Measurements from ENCODE around the gene ANKRD42. TPM values are rescaled to one million over a fixed set of nuclear protein-coding genes. Genes with fewer than 3 reads are reported as not detected.
A peak's percentile ranks its signal among the peaks of the same experiment; 100 is the strongest.

Gene ANKRD42
- total and polyA plus RNA-seq, 9 of the 15 experiments (the other 6 are each of a cell fraction or from before 2014, with no cell fraction given): 2.8 to 9.1 (median 6.1) TPM

DNA sequence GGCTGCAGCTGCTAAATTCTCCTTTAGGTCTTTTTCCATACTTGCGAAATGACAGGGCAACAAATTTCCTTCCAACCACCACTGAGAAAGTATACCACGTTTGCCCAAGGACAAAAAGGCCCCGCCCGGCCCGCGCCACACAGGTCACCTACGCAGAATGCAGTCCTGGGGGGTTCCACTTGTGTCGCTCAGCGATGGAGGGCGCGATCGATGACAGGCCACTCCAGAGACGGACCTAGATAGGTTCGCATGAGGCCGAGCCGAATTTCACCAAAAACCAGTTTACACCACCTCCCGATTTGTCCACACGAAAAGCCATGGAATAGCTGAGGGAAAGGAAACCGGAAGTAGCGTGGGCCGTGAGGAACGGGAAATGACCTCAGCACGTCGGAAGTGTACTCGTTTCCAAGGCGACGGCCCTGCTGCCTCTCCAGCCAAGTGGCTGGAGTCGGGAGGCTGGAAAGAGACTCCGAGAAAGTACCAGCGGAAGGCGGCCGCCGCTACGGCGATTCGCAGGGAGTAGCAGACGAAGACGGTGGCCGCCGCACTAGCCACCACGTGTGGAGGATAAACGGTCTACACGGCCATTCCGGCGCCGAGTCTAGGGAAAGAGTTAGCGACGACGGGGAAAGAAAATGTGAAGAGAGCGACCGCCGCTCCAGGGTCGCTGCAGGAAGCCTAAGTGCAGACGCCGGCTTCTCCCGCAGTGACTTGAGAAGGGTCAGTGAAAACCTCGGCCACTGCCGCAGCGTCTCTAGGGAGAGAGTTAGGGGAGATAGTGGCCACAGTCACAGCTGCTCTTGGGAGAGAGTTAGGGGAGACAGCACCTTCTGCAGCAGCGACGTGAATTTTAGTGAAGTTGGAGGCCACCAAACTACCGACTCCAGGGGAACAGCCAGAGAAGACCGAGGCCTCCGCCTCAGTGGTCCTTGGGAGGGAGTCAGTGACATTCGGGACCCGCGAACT lies at the start of gene ANKRD42 (continued):
- TF ChIP-seq, protein P1, sequence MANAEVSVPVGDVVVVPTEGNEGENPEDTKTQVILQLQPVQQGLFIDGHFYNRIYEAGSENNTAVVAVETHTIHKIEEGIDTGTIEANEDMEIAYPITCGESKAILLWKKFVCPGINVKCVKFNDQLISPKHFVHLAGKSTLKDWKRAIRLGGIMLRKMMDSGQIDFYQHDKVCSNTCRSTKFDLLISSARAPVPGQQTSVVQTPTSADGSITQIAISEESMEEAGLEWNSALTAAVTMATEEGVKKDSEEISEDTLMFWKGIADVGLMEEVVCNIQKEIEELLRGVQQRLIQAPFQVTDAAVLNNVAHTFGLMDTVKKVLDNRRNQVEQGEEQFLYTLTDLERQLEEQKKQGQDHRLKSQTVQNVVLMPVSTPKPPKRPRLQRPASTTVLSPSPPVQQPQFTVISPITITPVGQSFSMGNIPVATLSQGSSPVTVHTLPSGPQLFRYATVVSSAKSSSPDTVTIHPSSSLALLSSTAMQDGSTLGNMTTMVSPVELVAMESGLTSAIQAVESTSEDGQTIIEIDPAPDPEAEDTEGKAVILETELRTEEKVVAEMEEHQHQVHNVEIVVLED (CRISPR knock-in tag; IDR thresholded peaks at IDR 0.05): peak; percentile 96
- peak; percentile 10 to 98; a peak in 3 of 4 replicates for TF ChIP-seq HDAC1 (IDR thresholded peaks at IDR 0.05)
- TF ChIP-seq, protein P2, sequence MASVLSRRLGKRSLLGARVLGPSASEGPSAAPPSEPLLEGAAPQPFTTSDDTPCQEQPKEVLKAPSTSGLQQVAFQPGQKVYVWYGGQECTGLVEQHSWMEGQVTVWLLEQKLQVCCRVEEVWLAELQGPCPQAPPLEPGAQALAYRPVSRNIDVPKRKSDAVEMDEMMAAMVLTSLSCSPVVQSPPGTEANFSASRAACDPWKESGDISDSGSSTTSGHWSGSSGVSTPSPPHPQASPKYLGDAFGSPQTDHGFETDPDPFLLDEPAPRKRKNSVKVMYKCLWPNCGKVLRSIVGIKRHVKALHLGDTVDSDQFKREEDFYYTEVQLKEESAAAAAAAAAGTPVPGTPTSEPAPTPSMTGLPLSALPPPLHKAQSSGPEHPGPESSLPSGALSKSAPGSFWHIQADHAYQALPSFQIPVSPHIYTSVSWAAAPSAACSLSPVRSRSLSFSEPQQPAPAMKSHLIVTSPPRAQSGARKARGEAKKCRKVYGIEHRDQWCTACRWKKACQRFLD (CRISPR knock-in tag; IDR thresholded peaks at IDR 0.05): 0 out of 2 replicates have a peak, but pooled peaks have one; percentile 52
- TF ChIP-seq ZC3H8 (IDR thresholded peaks at IDR 0.05): 0 out of 2 replicates have a peak, but pooled peaks have one; percentile 35
- TF ChIP-seq MYC (IDR thresholded peaks at IDR 0.05; ENCODE audit: low read depth, low read length): peak; percentile 61
- no peak for TF ChIP-seq MYC (CRISPR knock-in tag; IDR thresholded peaks at IDR 0.05; ENCODE audit: borderline replicate concordance, low read depth)
- peak; percentile 89 to 95; a peak in 3 of 4 replicates for TF ChIP-seq SIN3A (IDR thresholded peaks at IDR 0.05; ENCODE audit: borderline replicate concordance in 2 of 2, control insufficient read depth in 1 of 2, low read depth in 2 of 2, low read length in 2 of 2)
- peak; percentile 73 for TF ChIP-seq BMI1 (IDR thresholded peaks at IDR 0.05; ENCODE audit: low read length)
- TF ChIP-seq, protein P3, sequence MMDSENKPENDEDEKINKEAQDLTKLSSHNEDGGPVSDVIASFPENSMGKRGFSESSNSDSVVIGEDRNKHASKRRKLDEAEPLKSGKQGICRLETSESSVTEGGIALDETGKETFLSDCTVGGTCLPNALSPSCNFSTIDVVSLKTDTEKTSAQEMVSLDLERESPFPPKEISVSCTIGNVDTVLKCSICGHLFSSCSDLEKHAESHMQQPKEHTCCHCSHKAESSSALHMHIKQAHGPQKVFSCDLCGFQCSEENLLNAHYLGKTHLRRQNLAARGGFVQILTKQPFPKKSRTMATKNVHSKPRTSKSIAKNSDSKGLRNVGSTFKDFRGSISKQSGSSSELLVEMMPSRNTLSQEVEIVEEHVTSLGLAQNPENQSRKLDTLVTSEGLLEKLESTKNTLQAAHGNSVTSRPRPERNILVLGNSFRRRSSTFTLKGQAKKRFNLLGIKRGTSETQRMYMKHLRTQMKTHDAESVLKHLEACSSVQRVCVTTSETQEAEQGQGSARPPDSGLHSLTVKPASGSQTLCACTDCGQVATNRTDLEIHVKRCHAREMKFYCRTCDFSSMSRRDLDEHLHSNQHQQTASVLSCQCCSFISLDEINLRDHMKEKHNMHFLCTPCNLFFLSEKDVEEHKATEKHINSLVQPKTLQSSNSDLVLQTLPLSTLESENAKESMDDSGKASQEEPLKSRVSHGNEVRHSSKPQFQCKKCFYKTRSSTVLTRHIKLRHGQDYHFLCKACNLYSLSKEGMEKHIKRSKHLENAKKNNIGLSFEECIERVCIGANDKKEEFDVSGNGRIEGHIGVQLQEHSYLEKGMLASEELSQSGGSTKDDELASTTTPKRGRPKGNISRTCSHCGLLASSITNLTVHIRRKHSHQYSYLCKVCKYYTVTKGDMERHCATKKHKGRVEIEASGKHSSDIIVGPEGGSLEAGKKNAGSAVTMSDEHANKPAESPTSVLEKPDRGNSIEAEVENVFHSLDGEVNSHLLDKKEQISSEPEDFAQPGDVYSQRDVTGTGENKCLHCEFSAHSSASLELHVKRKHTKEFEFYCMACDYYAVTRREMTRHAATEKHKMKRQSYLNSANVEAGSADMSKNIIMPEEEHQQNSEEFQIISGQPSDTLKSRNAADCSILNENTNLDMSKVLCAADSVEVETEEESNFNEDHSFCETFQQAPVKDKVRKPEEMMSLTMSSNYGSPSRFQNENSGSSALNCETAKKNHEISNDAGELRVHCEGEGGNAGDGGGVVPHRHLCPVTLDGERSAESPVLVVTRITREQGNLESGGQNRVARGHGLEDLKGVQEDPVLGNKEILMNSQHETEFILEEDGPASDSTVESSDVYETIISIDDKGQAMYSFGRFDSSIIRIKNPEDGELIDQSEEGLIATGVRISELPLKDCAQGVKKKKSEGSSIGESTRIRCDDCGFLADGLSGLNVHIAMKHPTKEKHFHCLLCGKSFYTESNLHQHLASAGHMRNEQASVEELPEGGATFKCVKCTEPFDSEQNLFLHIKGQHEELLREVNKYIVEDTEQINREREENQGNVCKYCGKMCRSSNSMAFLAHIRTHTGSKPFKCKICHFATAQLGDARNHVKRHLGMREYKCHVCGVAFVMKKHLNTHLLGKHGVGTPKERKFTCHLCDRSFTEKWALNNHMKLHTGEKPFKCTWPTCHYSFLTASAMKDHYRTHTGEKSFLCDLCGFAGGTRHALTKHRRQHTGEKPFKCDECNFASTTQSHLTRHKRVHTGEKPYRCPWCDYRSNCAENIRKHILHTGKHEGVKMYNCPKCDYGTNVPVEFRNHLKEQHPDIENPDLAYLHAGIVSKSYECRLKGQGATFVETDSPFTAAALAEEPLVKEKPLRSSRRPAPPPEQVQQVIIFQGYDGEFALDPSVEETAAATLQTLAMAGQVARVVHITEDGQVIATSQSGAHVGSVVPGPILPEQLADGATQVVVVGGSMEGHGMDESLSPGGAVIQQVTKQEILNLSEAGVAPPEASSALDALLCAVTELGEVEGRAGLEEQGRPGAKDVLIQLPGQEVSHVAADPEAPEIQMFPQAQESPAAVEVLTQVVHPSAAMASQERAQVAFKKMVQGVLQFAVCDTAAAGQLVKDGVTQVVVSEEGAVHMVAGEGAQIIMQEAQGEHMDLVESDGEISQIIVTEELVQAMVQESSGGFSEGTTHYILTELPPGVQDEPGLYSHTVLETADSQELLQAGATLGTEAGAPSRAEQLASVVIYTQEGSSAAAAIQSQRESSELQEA (IDR thresholded peaks at IDR 0.05; ENCODE audit: low read depth): peak; percentile 56
